ENCODE measurements around the gene VPS33B. TPM values are rescaled to one million over a fixed set of nuclear protein-coding genes. Genes with fewer than 3 reads are reported as not detected.

Gene VPS33B
- total and polyA plus RNA-seq, 2 of the 8 experiments (the other 6 are each of a cell fraction or from before 2014, with no cell fraction given) = 11.8 to 17.3 TPM

- TF ChIP-seq CHD7 (IDR thresholded peaks at IDR 0.05; ENCODE audit: insufficient replicate concordance, low read length) (no peak), RNF2 (IDR thresholded peaks at IDR 0.05; ENCODE audit: borderline replicate concordance, low read depth, low read length, missing control alignments, poor library complexity, severe bottlenecking) (no peak), RBBP5 (IDR thresholded peaks at IDR 0.05; ENCODE audit: borderline replicate concordance, low read depth, low read length) (no peak), KDM5A (IDR thresholded peaks at IDR 0.05; ENCODE audit: low read length) (no peak), MAX (IDR thresholded peaks at IDR 0.05) (no peak), ATF3 (IDR thresholded peaks at IDR 0.05; ENCODE audit: insufficient read depth, low read depth, low read length) (no peak)
Measured at GRCh38 chr15:91051248-91051647, 28.9 kb upstream of the VPS33B start (continued).

Measured in H1 (cell line).